ENCODE data around the gene P4HA2. TPM values are rescaled to one million over a fixed set of nuclear protein-coding genes. Genes with fewer than 3 reads are reported as not detected.

The P4HA2 gene
- total RNA-seq, 2 donors from 2014 or later, result 15.1 to 19.6 TPM

DNA sequence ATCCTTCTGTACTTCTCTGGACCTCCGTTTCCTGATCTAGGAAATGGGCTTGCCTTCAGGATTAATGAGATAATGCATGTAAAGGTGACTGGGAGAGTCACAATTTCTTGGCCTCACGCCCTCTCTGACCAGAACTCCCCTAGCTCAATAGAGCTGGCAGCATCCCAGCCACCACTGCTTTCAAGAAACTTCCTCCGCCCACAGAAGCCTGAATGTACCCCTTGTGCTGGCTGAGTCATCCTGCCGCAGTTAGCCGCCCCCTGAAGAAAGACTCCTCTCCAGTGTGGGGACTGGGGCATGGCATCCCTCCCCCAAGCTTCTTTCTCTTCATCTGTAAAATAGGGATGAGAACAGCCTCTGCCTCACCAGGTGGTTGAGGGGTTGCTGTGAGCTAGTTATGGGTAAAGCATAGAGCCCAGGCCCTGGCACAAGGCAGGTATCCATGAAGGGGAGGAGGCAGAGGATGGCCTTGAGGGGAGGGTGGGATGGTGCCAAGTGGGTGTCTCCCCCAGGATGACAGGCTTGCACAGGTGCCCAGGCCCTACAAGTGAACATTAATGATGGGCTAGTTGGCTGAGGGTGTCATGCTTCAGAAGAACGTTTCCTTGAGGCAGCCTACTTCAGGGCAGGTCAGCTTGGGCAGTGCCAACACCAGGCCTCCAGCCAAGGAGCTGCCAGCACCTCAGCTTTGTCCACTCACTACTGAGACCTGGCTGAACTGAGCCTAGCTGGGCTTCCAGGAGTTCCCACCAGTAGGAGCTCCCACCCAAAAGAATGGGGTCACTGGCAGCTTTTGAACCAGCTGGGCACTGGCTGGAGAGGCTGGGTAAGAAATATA lies 33.3 kb upstream of the P4HA2 start:
- no peak overlapping the region for H3K9ac ChIP-seq (ENCODE audit: extremely low read depth, low read length, poor library complexity, severe bottlenecking)
- peak; percentile 31 for DNase-seq
- WGBS, 2 experiments (ENCODE audit: insufficient coverage in 1 of 2, insufficient read length in 1 of 2), result 77 to 82% methylated on average over 3 to 6 of the region's 6 CpGs
- no peak overlapping the region for H3K27ac Mint-ChIP-seq
- no peaks in the 10 kb centered on the region for H3K9me3 Mint-ChIP-seq
- no peak overlapping the region for H3K4me3 Mint-ChIP-seq
- peaks cover 4% of the 10 kb centered on the region for H3K4me1 Mint-ChIP-seq
- H3K4me1 ChIP-seq (ENCODE audit: control insufficient read depth, insufficient read depth, low read length), result no peaks in the 10 kb centered on the region
- TF ChIP-seq, protein P1, sequence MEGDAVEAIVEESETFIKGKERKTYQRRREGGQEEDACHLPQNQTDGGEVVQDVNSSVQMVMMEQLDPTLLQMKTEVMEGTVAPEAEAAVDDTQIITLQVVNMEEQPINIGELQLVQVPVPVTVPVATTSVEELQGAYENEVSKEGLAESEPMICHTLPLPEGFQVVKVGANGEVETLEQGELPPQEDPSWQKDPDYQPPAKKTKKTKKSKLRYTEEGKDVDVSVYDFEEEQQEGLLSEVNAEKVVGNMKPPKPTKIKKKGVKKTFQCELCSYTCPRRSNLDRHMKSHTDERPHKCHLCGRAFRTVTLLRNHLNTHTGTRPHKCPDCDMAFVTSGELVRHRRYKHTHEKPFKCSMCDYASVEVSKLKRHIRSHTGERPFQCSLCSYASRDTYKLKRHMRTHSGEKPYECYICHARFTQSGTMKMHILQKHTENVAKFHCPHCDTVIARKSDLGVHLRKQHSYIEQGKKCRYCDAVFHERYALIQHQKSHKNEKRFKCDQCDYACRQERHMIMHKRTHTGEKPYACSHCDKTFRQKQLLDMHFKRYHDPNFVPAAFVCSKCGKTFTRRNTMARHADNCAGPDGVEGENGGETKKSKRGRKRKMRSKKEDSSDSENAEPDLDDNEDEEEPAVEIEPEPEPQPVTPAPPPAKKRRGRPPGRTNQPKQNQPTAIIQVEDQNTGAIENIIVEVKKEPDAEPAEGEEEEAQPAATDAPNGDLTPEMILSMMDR (conservative IDR thresholded peaks at IDR 0.05), result no peak
- no peaks in the 10 kb centered on the region for H3K36me3 ChIP-seq (ENCODE audit: control insufficient read depth, insufficient read depth, low read length)
- H3K27ac ChIP-seq (ENCODE audit: low read depth, low read length), result no peak overlapping the region
- no peaks in the 10 kb centered on the region for H3K36me3 Mint-ChIP-seq (ENCODE audit: low read depth)
- H3K27me3 ChIP-seq (ENCODE audit: control insufficient read depth, insufficient read depth, low read length, poor library complexity, severe bottlenecking), result peaks cover 11% of the 10 kb centered on the region
- peaks cover 15% of the 10 kb centered on the region for H3K27me3 Mint-ChIP-seq (ENCODE audit: insufficient read depth)
- H3K4me3 ChIP-seq (ENCODE audit: low read length), result no peak overlapping the region
- no peaks in the 10 kb centered on the region for H3K9me3 ChIP-seq (ENCODE audit: control insufficient read depth, low read length)

DNA sequence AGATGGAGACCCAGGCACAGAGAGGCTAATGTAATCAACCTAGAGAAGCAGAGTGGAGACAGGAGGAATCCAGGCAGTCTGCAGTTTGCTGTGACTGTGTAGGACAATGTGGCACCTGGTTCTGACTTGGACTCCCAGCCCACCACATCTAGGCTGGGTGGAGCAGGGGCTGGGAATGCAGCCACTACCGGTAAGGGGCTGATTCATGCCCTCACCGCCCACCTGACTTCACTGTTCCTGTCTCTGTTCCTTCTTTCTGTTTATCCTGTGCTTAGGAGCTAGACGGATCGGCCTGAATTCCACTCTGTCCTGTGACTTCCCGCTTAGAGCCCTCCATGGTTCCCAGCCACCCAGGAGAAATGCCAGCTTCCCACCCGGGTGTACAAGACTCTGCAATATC lies 32.4 kb upstream of the P4HA2 start:
- TF ChIP-seq, protein P1 (conservative IDR thresholded peaks at IDR 0.05), result no peak
- peak; percentile 38 for DNase-seq
- no peak overlapping the region for H3K4me3 ChIP-seq (ENCODE audit: low read length)

DNA sequence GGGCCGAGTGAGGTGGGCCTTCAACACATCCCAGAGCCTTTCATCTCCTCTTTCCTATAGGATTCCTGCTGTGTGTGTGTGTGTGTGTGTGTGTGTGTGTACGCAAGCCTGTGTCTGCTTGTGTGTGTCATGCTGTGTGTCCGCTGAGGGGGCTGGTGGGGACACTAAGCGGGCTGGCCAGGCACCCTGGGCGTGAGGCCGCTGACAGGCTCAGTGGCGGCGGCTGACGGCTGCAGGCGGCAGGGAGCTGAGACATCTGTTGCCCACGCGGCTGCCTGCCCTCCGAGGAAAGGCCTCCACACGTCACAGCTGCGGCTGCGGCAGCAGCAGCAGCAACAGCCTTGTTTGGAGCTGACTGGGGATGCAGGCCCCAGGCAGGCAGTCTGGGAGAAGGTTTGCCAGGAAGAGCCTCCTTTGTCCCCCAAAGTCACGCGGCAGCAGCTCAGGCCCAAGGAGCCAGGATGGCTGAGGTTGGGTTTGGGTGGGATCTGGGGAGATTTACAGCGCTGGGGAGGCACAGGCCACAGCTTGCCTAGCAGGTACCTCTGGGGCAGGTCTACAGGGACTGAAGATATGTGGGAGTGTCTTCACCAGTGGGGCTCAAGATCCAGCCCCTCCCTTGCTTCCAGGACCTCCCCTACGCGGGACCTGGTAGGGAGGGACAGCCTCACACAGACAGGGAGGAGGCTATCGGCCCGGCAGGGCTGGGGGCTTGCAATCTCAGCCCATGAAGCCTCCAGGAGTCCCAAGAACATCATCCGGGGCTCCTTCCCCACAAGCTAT lies 31.6 kb upstream of the P4HA2 start:
- peak; percentile 53 for DNase-seq
- no peaks in the 10 kb centered on the region for H3K36me3 Mint-ChIP-seq (ENCODE audit: low read depth)
- Histone ChIP-seq H3K27ac (ENCODE audit: low read depth, low read length) (peak overlapping the region; percentile 88), H3K4me3 (ENCODE audit: low read length) (no peak overlapping the region), H3K9ac (ENCODE audit: extremely low read depth, low read length, poor library complexity, severe bottlenecking) (no peak overlapping the region), H3K9me3 (ENCODE audit: control insufficient read depth, low read length) (no peaks in the 10 kb centered on the region), H3K27me3 (ENCODE audit: control insufficient read depth, insufficient read depth, low read length, poor library complexity, severe bottlenecking) (peaks cover 12% of the 10 kb centered on the region), H3K36me3 (ENCODE audit: control insufficient read depth, insufficient read depth, low read length) (no peaks in the 10 kb centered on the region), H3K4me1 (ENCODE audit: control insufficient read depth, insufficient read depth, low read length) (no peaks in the 10 kb centered on the region)
- no peak overlapping the region for H3K27ac Mint-ChIP-seq
- H3K4me1 Mint-ChIP-seq, result no peaks in the 10 kb centered on the region
- H3K4me3 Mint-ChIP-seq, result peak overlapping the region; percentile 69
- H3K9me3 Mint-ChIP-seq, result no peaks in the 10 kb centered on the region
- WGBS, 2 experiments (ENCODE audit: insufficient coverage in 1 of 2, insufficient read length in 1 of 2), result 84 to 90% methylated on average over 12 to 24 of the region's 24 CpGs
- H3K27me3 Mint-ChIP-seq (ENCODE audit: insufficient read depth), result peaks cover 28% of the 10 kb centered on the region
- TF ChIP-seq, protein P1 (conservative IDR thresholded peaks at IDR 0.05), result no peak

More for the DNA sequence above, 32.4 kb upstream of the P4HA2 start:
- H3K9me3 Mint-ChIP-seq, result no peaks in the 10 kb centered on the region
- no peaks in the 10 kb centered on the region for H3K36me3 Mint-ChIP-seq (ENCODE audit: low read depth)
- no peak overlapping the region for H3K27ac Mint-ChIP-seq
- H3K4me1 ChIP-seq (ENCODE audit: control insufficient read depth, insufficient read depth, low read length), result no peaks in the 10 kb centered on the region
- peaks cover 12% of the 10 kb centered on the region for H3K27me3 ChIP-seq (ENCODE audit: control insufficient read depth, insufficient read depth, low read length, poor library complexity, severe bottlenecking)
- peaks cover 24% of the 10 kb centered on the region for H3K27me3 Mint-ChIP-seq (ENCODE audit: insufficient read depth)
- H3K36me3 ChIP-seq (ENCODE audit: control insufficient read depth, insufficient read depth, low read length), result no peaks in the 10 kb centered on the region
- 88 to 96% methylated on average over 5 to 6 of the region's 6 CpGs for WGBS, 2 experiments (ENCODE audit: insufficient coverage in 1 of 2, insufficient read length in 1 of 2)
- peaks cover 4% of the 10 kb centered on the region for H3K4me1 Mint-ChIP-seq
- no peak overlapping the region for H3K27ac ChIP-seq (ENCODE audit: low read depth, low read length)
- no peak overlapping the region for H3K9ac ChIP-seq (ENCODE audit: extremely low read depth, low read length, poor library complexity, severe bottlenecking)
- no peaks in the 10 kb centered on the region for H3K9me3 ChIP-seq (ENCODE audit: control insufficient read depth, low read length)
- H3K4me3 Mint-ChIP-seq, result no peak overlapping the region

Measured in endodermal cell (in vitro differentiated cells).